GM12864 (cell line): Measurements from ENCODE around the gene CNTN2.

Source experiments
- DNase-seq: peaks from one replicate; pipeline ENCODE4 v3.0.0-alpha.2; 2011; ENCODE audit warnings: low read depth
- H3K4me3 ChIP-seq: 2 replicates; pipeline ENCODE4 v1.5.1; 2011; ENCODE audit warnings: mild to moderate bottlenecking, low read depth, low read length, control low read depth
- TF ChIP-seq, protein P1 (sequence below): IDR thresholded peaks from 2 replicates; pipeline ENCODE4 v1.5.1; 2011; ENCODE audit warnings: low read depth, mild to moderate bottlenecking, moderate library complexity, low read length, control low read depth, inconsistent platforms; ENCODE audit errors: missing control alignments

CNTN2 gene

GRCh38 chr1:205002705-205003104 lies 40.3 kb upstream of the CNTN2 start:
- H3K4me3 ChIP-seq = no peak overlapping the region
- DNase-seq = no peak
- TF ChIP-seq, protein P1, sequence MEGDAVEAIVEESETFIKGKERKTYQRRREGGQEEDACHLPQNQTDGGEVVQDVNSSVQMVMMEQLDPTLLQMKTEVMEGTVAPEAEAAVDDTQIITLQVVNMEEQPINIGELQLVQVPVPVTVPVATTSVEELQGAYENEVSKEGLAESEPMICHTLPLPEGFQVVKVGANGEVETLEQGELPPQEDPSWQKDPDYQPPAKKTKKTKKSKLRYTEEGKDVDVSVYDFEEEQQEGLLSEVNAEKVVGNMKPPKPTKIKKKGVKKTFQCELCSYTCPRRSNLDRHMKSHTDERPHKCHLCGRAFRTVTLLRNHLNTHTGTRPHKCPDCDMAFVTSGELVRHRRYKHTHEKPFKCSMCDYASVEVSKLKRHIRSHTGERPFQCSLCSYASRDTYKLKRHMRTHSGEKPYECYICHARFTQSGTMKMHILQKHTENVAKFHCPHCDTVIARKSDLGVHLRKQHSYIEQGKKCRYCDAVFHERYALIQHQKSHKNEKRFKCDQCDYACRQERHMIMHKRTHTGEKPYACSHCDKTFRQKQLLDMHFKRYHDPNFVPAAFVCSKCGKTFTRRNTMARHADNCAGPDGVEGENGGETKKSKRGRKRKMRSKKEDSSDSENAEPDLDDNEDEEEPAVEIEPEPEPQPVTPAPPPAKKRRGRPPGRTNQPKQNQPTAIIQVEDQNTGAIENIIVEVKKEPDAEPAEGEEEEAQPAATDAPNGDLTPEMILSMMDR = no peak

DNA sequence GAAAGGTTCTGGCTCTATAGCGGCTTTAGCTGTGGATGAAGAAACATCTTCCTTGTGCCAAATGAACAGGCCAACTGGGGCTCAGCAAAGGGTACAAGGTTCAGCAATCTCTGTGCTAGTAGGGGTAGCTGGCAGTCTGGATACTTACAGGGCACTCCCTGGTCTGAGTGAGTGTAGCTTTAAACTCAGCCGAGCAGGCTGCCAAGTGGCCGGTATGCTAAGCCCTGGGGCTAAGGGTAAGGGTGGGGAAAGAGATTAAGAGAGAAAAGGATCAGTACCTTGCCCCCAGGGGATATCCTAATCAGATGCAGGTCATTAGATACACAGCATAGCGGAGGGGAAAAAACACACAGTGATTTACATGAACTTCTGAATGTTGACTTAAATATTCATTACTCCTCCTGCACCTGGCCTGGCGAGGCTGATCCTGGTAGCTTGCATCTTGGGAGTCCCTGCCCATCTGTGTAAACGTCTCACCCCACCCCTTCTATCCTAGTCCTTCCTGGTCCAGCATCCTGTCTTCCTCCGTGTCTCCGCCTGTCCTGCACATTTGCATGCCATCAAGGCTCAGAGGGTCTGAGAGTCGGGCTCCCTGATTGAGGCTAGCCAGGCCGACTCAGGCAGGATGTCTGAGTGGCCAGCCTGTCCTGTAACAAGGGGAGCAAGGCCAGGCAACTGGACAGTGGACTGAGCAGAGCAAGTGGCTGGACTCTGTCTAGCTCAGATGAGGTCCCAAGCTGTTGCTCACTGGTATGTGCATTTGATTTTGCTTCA lies 39.5 kb upstream of the CNTN2 start:
- no peak overlapping the region for H3K4me3 ChIP-seq
- DNase-seq = no peak
- TF ChIP-seq, protein P1 = no peak

DNA sequence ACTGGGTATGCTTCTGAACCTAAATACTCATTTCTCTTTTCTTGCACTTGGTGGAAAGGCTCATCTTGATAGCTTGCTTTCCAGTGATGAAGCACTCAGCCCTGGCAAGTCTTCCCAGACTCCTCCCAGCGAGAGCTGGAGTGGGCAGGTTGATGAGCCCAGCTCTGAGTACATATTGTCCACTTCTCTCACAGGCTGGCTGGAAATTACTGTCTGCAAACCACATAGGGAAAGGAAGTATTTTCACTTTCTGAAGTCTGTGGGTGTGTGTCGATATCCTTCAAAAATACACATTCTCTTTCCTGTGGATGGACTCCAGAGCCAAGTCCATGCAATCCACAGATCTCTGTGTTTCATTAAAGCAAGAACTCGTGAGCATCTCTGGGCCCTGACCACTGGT lies 38.7 kb upstream of the CNTN2 start:
- no peak overlapping the region for H3K4me3 ChIP-seq
- no peak for DNase-seq
- TF ChIP-seq, protein P1 = no peak

DNA sequence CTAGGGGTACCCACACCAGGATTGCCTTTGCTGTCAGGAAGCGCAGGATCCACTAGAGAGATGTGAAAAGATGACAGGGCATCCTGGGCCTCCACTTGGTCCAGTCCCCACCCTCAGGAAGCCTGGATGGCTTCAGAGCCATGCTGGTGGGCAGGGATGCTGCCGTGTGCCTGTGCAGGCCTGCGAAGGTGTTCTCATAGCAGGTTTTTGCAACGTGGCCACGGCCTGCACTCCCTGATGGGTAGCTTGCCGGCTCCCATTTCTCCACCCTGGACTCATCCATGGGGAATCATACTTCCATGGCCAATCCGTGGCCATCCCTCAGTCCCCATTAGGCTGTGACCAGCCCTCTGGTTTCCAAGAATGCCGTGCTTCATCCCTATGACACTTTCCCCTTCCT lies 34.1 kb upstream of the CNTN2 start:
- TF ChIP-seq, protein P1 = no peak

DNA sequence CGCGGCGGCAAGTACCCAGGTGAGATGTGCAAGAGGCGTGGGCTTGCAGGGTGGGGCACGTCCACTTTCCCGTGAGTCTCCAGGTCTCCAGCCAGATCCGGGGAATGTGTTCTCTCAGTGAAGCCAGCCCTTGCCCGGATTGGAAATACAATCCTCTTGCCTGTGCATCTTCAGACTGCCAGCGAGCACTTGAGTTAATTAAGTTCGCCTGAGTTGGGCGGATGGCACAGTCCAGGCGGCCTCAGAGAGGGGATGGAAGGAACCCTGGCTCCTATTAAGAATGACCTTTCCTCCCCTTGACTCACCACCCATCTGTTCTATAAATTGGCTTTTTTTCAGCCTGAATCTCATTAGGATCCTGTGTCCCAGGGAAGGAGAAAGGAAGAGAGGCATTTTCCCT lies 33.3 kb upstream of the CNTN2 start:
- TF ChIP-seq, protein P1 = no peak
- no peak for DNase-seq

More for the DNA sequence above, 34.1 kb upstream of the CNTN2 start:
- H3K4me3 ChIP-seq = no peak overlapping the region
- DNase-seq = no peak

GRCh38 chr1:205012391-205013140 lies 30.4 kb upstream of the CNTN2 start:
- TF ChIP-seq, protein P1 = no peak
- DNase-seq = no peak
- no peak overlapping the region for H3K4me3 ChIP-seq

More for the DNA sequence above, 33.3 kb upstream of the CNTN2 start:
- no peak overlapping the region for H3K4me3 ChIP-seq
